Fibroblast of skin of scalp (primary cell): Measurements from ENCODE around the gene RAB11FIP4.

Source experiments
- DNase-seq: peaks from one replicate; pipeline ENCODE4 v3.0.0-alpha.2; 2013

RAB11FIP4 gene

DNA sequence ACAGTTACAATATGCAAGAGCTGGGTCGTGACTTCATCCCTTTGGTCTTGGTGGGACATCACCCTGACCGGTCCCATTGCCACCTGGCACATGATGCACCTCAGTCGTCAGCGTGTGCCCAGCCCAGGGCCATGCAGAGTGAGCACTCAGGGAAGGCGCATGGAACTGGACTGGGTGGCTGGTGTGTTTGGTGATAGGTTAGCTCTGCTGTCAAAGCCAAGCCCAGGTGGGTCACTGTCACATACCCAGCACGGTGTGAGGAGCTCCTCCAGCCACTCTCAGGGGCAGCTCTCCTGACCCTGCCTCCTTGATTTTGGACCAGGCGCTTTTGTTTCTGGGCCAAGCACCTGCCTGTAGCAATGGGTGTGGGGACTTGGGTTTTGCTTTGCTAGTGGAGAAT is 180.9 kb downstream of the RAB11FIP4 start:
- DNase-seq, result no peak

- no peak for DNase-seq
Measured at GRCh38 chr17:31573047-31573446, 181.6 kb downstream of the RAB11FIP4 start.

DNA sequence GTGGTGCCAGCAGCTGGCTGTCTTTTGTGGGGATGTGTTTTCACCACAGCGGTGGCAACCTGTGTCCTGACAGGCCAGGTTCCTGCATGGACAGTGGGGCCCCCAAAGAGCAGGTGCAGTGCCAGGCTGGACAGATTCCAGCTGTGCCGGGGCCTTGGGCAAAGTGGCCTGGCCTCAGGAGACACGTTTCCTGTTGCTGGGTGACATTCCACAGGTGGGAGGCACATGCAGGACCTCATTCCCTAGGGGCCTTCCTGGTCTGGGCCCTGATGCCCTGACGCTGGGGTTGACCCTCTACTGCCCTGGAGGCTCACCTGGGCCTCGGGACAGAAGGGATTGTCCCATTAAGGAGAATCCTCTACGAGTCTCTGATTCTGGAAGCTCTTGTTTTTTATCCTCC is 182.4 kb downstream of the RAB11FIP4 start:
- no peak for DNase-seq

- DNase-seq, result no peak
Measured at GRCh38 chr17:31574458-31574857, 183.0 kb downstream of the RAB11FIP4 start.

- no peak for DNase-seq
Measured at GRCh38 chr17:31575043-31575442, 183.6 kb downstream of the RAB11FIP4 start.

GRCh38 chr17:31579265-31579664 is 187.8 kb downstream of the RAB11FIP4 start:
- DNase-seq, result no peak

DNA sequence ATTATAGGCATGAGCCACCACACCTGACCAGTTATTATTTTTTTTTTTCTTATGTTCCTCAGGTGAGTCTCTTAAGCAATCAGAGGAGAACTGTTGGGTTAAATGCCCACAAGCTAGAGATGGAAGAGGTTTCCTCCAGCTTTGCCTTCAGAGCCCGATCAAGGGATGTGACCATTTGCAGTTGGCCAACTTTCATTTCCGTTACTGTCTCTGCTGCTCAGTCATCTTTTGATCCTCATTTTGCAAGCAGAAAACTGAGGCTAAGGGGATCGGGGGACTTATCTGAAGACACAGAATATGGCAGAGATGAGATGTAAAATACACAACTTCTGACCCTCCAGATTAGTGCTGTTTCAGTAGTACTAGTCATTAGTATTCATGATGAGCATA is 188.8 kb downstream of the RAB11FIP4 start:
- DNase-seq, result no peak

DNA sequence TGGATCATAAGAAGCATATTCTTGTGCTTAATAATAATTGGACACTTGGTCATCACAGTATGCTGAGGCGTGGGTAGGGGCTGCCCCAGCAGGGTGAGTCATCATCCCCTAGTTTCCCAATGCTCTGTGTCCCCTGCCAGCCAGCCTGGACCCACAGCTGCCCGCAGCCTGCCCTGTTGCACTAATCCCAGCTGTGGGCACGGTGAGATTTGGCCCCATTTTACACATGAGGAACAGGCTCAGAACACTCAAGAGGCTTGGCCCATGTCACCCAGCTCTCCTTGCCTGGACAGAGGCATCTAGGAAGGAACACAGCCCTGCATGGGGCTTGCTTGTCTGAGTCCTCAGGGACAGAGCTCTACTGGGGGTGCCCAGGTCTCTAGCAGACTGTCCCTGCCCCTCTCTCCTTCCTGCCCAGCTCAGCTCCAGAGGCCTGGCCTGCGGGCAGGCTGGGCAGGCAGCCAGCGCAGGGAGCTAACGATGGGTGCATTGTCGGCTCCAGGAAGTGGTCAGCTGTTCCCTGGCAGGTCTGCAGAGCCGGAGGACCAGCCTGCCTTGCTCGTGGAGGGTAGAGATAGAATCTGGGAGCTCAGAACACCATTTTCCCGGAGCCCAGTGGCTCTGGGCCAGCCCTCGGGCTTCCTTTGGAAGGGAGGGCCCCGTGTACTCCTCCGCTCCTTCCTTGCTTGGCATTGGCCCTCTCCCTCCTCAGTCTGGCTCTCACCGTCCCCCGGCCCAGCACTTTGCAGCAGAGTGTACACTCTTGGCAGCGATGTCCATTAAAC is 189.4 kb downstream of the RAB11FIP4 start:
- peak; percentile 55 for DNase-seq

- DNase-seq, result peak; percentile 32
Measured at GRCh38 chr17:31581491-31581890, 190.0 kb downstream of the RAB11FIP4 start.

DNA sequence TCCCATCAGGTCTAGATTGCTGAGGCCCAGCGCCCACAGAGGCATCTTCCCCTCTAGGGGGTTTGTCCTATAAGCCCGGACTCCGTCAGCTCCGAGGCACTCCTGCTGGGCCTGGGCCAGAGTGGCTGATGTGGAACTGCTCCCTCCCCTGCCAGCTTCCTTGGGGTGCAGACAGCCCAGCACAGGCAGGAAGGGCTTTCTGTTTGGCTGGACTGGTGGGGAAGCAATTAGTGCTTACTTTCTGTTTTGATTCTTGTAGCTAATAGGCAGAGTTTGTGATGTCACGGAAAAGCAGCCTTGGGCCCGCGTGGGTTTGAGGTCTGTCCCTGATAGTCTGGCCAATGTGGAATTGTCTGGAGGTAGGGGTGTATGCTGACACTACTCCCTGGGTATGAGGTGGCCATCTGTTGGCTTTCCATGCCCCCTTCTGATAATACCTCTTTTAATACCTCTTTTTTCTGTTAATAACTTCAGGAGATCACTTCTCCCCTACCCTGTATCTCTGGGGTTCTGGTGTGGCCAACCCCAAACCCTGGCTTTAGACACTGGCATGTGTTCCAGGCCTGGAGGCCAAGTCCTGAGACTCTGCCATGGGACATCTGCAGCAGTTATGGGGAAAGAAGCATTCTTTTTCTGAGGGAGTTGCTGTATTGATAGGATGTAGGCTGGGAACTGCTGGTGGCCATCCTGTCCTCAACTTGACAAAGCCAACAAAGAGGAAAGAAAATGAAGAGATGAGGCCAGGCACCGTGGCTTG is 190.9 kb downstream of the RAB11FIP4 start:
- peak; percentile 44 for DNase-seq

DNA sequence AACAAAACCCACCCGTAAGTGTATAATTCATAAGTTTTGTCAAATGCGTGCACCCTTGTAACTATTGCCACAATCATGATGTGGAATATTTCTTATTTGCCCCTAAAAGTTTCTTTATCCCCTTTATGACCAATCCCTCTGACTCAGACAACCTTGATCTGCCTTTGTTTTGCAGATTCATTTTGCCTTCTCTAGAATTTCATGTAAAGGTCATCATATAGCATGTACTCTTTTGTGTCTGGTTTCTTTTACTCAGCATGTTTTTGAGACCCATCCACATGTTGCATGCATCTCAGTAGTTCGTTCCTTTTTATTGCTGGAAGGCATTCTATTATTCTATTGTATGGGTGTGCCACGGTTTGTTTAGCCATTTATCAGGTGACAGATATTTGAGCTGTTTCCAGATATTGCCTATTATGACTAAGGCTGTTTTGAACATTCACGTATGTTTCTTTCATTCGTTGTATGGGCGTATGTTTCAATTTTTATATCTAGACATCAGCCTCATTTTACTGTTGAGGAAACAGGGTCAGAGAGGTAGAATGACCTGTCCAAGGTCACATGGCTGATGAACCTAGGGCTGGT is 192.4 kb downstream of the RAB11FIP4 start:
- DNase-seq, result no peak

DNA sequence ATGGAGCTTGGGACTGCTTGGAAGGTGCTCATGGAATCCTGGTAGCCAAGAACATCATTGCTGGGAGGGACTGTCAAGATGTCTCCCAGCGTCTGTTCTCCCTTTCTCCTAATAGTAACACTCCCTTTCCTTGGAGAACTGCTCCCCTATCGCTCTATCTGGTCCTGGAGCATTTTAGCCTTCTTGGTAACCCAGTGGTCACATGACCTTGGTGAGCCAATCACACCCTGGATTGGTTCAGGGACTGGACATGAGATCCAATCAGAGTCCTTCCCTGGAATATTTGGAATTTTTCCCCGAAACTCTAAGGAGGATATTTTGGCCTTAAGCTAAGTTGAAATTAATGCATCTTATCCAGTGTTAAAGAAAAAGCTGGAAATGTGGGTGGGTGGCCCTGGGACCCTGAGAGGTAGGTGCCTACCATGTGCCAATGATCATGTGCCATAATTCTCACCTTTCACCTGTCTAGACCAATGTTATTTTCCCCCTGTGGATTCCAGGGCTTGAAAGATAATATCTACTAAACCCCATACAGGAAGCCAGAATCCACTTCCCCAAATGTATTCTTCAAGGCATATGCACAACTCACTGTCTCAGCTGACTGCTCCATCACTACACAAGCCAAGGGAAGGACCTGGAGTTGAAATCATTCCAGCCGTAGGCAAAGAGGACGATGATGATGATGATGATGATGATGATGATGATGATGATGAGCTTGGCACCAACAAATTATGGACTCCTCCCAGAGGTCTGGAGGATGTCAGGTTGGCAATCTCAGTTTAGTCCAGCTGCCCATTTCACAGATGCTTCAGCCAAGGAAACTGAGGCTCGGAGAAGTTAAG is 193.2 kb downstream of the RAB11FIP4 start:
- DNase-seq, result no peak

DNA sequence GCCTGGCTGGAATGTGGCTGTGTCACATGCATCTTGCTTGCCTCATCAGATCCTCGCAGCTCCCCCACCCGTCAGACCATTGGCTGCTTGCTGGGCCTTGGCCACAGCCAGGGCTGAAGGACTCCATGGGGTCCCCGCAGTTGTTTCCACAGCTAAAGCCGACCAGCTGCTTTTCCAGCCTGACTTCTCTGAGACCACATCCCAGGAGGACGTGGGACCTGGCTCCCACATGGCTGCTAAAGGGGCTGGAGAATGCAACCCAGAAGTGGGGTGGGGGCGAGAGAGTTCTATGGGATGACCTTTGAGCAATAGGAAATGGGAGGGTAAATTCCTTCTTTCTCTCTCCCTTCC is 193.8 kb downstream of the RAB11FIP4 start:
- no peak for DNase-seq

- no peak for DNase-seq
Measured at GRCh38 chr17:31586946-31587345, 195.5 kb downstream of the RAB11FIP4 start.

GRCh38 chr17:31587462-31587861 is 196.0 kb downstream of the RAB11FIP4 start:
- DNase-seq, result no peak
